ENCODE results near the gene AGAP2.

The AGAP2 gene

GRCh38 chr12:57782243-57782607, 43.7 kb upstream of the AGAP2 start:
- Histone ChIP-seq H3K4me1 (ENCODE audit: insufficient read depth, poor library complexity, severe bottlenecking) (peaks cover 5% of the 10 kb centered on the region), H3K27ac (ENCODE audit: poor library complexity, severe bottlenecking) (no peak overlapping the region), H3K36me3 (ENCODE audit: low read depth) (peaks cover 34% of the 10 kb centered on the region), H3K4me3 (ENCODE audit: severe bottlenecking) (peak overlapping the region; percentile 64), H3K9me3 (ENCODE audit: severe bottlenecking) (no peaks in the 10 kb centered on the region), H3K27me3 (ENCODE audit: insufficient read depth, poor library complexity, severe bottlenecking) (no peaks in the 10 kb centered on the region)
- DNase-seq (ENCODE audit: low spot score) (no peak), ATAC-seq (ENCODE audit: low read depth) (no peak)
- TF ChIP-seq CTCF (IDR thresholded peaks at IDR 0.05; ENCODE audit: poor library complexity, severe bottlenecking), result no peak

DNA sequence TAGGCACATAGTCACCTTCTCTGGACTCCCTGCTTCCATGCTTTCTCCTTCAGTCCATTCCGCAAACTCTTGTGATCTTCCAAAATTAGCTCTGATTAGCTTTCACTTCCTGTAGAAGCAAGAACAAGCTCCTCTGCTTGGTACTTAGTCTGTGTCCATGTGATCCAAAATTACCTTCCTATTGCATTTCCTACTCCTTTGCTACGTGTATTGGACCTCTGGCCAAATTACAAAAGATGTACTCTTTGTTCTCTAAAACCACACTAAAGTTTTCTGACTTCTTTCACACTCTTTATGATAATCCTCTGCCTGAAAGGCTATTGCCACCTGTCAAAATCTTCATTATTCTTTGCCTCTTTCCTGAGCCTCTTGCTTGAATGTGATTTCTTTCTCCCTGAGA, 43.3 kb upstream of the AGAP2 start:
- H3K27me3 ChIP-seq (ENCODE audit: insufficient read depth, poor library complexity, severe bottlenecking), result no peaks in the 10 kb centered on the region
- peaks cover 30% of the 10 kb centered on the region for H3K36me3 ChIP-seq (ENCODE audit: low read depth)
- no peak overlapping the region for H3K4me3 ChIP-seq (ENCODE audit: severe bottlenecking)
- ATAC-seq (ENCODE audit: low read depth), result no peak
- no peak for DNase-seq (ENCODE audit: low spot score)
- H3K27ac ChIP-seq (ENCODE audit: poor library complexity, severe bottlenecking), result no peak overlapping the region
- no peak for TF ChIP-seq CTCF (IDR thresholded peaks at IDR 0.05; ENCODE audit: poor library complexity, severe bottlenecking)
- H3K4me1 ChIP-seq (ENCODE audit: insufficient read depth, poor library complexity, severe bottlenecking), result peaks cover 5% of the 10 kb centered on the region
- no peaks in the 10 kb centered on the region for H3K9me3 ChIP-seq (ENCODE audit: severe bottlenecking)

DNA sequence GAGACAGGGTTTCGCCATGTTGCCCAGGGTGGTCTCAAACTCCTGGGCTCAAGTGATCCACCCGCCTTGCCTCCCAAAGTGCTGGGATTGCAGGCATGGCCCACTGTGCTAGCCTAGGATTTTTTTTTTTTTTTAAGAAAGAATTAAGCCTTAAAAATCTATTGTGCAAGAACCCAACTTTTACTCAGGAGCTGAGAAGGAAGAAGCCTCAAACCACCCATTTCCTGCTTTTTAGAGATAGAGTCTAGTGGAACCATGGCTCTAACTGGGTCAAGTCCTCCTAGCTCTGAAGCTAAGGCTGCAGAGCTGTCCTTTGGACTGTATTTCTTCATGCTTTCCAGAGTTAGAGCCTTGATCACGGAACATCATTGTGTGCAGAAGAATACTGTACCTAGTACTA, 42.7 kb upstream of the AGAP2 start:
- Histone ChIP-seq H3K4me1 (ENCODE audit: insufficient read depth, poor library complexity, severe bottlenecking) (peaks cover 5% of the 10 kb centered on the region), H3K9me3 (ENCODE audit: severe bottlenecking) (no peaks in the 10 kb centered on the region), H3K27me3 (ENCODE audit: insufficient read depth, poor library complexity, severe bottlenecking) (no peaks in the 10 kb centered on the region), H3K36me3 (ENCODE audit: low read depth) (peaks cover 25% of the 10 kb centered on the region), H3K4me3 (ENCODE audit: severe bottlenecking) (no peak overlapping the region), H3K27ac (ENCODE audit: poor library complexity, severe bottlenecking) (no peak overlapping the region)
- DNase-seq (ENCODE audit: low spot score) (no peak), ATAC-seq (ENCODE audit: low read depth) (no peak)
- no peak for TF ChIP-seq CTCF (IDR thresholded peaks at IDR 0.05; ENCODE audit: poor library complexity, severe bottlenecking)

DNA sequence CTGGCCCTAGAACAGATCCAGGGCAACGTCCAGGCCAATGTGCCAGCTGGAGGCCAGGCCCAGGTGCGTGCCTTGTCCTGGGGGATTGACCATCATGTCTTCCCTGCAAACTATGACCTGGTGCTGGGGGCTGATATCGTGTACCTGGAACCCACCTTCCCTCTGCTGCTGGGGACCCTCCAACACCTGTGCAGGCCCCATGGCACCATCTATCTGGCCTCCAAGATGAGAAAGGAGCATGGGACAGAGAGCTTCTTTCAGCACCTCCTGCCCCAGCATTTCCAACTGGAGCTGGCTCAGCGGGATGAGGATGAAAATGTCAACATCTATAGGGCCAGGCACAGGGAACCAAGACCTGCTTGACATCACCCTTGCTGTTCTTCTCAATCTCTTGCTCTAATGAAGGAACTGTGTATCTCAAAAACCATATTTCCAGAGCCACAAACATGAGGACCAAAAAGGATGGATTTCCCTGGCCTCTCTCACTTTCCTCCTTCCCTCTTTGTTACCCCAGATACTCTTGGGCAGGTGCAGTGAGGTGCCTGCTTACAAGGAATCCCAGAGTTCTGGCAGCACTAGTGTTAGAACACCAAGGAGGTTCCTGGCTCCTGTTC, 41.8 kb upstream of the AGAP2 start:
- Histone ChIP-seq H3K4me1 (ENCODE audit: insufficient read depth, poor library complexity, severe bottlenecking) (peaks cover 5% of the 10 kb centered on the region), H3K27ac (ENCODE audit: poor library complexity, severe bottlenecking) (no peak overlapping the region), H3K4me3 (ENCODE audit: severe bottlenecking) (no peak overlapping the region)

More for the DNA sequence above, 41.8 kb upstream of the AGAP2 start:
- Histone ChIP-seq H3K27me3 (ENCODE audit: insufficient read depth, poor library complexity, severe bottlenecking) (no peaks in the 10 kb centered on the region), H3K36me3 (ENCODE audit: low read depth) (peaks cover 20% of the 10 kb centered on the region), H3K9me3 (ENCODE audit: severe bottlenecking) (no peaks in the 10 kb centered on the region)
- no peak for ATAC-seq (ENCODE audit: low read depth)
- no peak for TF ChIP-seq CTCF (IDR thresholded peaks at IDR 0.05; ENCODE audit: poor library complexity, severe bottlenecking)
- no peak for DNase-seq (ENCODE audit: low spot score)
